Renal cortex interstitium (tissue), 11 donors: ENCODE results near the gene ALKBH3. TPM values are rescaled to one million over a fixed set of nuclear protein-coding genes. Genes with fewer than 3 reads are reported as not detected.

ENCODE experiments used
- DNase-seq, 11 donors: peaks; one replicate each; pipeline ENCODE4 v3.0.0-alpha.2; 2013; ENCODE audit warnings: low read depth in 9 of 11, low spot score in 4 of 11; ENCODE audit errors: extremely low read depth in 1 of 11
- polyA plus RNA-seq, 3 donors: library from polyadenylated mRNA; unstranded; fragments of 120-200 nt; gene quantifications; one replicate each; pipeline ENCODE4 v1.2.1, GENCODE V29; 2013; ENCODE audit not compliant: insufficient read length in 3 of 3

The ALKBH3 gene
- polyA plus RNA-seq, 3 donors: 30.6 to 36.8 (median 31.9) TPM

DNA sequence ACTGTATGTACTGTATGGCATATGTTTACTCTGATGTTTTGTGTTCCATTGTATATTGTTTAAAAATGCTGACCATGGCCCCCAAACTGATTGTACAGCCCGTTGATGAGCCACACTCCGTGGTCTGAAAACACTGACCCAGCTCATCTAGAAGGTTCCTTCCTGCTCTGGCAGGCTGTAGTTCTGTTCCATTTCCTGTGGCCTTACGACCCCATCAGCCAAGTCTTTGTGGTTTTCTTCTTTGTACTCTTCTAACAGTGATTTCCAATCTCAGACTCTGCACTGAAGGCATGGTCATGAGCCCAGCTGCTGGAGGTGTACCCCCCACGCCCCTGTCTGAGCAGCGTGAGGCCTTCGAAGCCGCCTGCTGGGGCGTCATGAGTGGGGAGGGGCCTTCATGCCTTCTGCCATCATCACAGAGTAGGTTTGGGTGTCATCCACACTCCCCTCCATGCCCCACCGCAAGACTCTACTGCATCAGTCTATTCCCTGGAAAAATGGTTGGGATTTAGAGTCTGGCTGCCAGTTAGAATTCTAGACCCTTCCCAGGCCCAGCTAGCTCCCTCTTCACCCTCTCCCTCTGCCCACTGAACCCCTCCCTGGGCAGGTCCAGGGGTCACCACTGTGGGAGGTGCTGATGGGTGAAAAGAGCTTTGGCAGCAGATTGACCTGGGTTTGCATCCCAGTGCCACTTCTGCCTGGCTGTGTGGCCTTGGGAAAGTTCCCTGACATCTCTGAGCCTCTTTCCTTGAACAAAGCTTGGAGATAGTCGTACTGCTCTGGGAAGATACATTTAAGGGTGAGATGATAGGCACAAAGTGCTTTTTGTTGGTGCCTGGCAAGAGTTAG is 50.5 kb downstream of the ALKBH3 start:
- DNase-seq: no peak

GRCh38 chr11:43931717-43932039 is 51.0 kb downstream of the ALKBH3 start:
- no peak for DNase-seq

- DNase-seq: no peak
These were observed 52.6 kb downstream of the ALKBH3 start for GRCh38 chr11:43933226-43933607.

- no peak for DNase-seq
These were observed 53.2 kb downstream of the ALKBH3 start for GRCh38 chr11:43933608-43934551.

GRCh38 chr11:43934601-43935423 is 54.2 kb downstream of the ALKBH3 start:
- no peak for DNase-seq

DNA sequence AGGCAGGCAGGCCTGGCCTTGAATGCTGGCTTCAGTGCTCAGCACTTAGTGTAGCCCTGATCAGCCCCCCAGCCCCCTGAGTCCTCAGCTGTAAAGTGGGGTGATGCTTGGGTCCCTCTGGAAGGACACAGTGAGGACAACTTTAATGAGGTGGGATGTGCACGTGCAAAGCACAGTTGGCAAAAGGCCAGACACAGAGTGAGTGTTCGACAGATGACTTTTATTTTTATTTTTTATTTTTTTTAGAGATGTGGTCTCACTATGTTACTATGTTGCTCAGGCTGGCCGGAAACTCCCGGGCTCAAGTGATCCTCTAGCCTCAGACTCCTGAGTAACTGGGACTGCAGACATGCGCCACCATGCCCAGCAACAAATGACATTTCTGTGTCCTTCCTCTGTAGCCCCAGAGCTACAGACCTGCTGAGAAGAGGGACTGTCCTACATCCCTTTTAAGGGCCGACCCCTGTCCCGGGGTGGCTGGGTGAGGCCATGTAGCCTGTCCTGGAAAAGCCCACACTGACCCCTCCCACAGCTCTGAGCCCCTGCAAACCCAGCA is 54.9 kb downstream of the ALKBH3 start:
- no peak for DNase-seq

GRCh38 chr11:43936076-43936475 is 55.4 kb downstream of the ALKBH3 start:
- no peak for DNase-seq

- no peak for DNase-seq
These were observed 57.1 kb downstream of the ALKBH3 start for GRCh38 chr11:43937434-43938411.

- DNase-seq: no peak
These were observed 60.8 kb downstream of the ALKBH3 start for GRCh38 chr11:43941257-43941994.

- DNase-seq: no peak
These were observed 62.2 kb downstream of the ALKBH3 start for GRCh38 chr11:43942662-43943371.

DNA sequence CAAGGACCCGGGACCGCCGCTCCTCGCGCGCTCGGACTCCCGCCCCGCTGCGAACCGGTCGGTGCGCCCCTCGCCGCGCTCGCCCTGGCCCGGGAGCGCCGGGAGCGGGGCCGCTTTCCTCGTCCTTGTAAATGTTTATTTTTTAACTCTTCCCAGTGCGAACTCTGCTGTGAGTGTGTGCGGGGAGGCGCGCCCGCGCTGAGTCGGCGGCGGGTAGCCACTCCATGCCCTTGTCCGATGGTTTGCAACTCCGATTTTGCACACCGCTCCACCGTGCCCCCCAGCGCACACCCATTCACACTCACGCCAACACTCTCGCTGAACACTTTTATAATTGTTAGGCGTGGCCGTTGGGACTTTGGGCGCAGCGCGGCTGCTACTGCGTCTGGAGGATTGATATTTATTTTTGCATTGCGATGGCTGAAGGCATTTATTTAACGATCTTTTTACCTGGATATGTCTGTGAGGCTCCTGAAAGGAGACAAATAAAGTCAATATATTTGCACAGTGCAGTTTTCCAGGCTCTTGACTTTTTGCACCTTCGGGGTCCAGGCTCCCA is 62.8 kb downstream of the ALKBH3 start:
- DNase-seq: no peak

DNA sequence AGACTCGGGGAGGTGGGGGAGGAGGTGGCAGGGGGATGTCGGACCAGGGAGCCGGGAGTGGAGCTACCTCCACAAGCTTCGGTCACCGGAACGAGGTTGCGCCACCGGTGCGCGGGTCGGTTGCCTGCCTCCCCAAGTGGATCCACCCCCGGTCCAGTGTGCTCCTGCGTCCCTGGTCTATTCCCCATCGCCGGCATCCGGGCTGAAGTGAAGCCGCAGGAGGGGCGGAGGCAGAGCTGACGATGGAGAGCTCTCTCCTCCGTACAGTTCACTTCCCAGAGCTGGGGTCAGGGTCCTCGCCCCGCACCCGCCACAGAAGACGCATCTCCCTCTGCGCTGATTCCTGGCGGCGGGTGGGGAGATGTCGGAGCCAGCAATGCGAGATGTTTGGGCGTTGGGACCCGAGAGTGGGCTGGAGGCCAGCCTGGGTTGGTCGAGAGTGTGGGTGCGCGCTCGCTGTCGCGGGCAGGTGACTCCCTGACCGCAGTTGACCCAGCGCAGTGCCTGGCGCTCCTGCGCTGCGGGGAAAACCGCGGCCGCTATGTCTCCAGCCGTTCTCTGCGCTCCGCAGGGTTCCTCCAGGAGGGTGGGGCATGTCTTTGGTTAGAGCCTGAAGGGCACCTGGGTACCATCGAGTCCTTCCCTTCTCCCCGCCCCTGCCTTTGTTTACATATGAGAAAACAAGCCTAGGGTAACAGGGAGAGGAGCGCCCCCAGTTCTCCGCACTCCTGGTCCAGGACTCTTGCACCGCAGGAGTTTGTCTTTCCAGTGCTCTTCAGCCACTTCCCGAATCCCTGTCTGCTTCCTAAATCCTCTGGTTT is 63.5 kb downstream of the ALKBH3 start:
- no peak for DNase-seq

GRCh38 chr11:43944761-43945311 is 64.2 kb downstream of the ALKBH3 start:
- DNase-seq: no peak

DNA sequence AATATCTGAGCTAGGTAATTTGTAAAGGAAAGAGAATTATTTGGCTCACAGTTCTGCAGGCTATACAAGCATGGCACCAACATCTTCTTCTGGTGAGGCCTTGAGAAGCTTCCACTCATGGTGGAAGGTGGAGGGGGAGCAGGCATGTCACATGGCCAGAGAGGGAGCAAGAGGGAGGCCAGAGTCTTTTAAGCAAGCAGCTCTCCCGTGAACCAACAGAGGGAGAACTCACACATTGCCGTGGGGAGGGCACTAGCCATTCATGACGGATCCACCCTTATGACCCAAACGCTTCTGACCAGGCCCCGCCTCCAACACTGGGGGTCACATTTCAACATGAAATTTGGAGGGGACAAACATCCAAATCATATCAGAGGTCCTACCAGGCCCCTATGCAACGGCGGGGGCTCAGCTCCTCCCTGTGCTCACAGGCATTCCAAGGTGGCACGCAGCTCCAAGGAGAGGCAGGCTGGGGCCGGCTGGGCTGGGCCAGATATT is 66.4 kb downstream of the ALKBH3 start:
- DNase-seq: no peak

DNA sequence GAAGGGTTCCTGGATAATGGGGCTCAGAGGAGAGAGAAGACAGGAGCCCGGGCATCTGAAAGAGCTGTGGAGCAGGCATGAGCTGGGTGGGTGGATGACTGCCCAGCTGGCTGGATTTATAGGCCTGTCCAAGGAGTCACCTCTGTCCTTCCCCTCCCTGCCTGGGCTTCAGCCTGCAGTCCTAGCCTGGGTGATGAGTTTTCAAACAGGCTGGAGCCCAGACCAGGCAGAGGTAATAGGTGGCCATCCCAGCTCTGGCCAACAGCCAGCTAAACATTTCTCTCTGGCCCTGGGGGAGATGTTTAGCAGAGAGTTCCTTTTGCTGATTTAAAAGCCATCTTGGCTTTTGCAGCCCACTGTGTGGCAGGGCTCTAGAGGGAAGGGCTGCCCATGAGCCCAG is 67.2 kb downstream of the ALKBH3 start:
- no peak for DNase-seq
